Measurements from ENCODE around the gene PRPF40A.

DNA sequence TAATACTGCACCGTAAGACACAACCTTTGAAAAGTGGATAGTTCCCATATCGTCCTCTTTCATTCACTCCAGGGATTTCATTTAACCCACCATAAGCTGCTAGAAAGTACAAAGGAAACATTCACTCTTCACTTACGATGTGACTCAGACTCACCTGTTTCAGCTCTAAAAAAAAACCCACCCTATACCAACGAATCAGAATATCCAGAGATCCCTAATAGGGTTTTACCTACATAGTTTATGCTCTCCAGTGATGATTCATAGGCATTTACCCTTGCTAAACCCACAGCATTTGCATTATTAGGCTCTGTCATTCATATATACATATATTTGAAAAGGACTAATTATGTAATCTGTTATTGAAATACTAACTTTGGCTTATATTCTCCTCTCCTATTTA, 60.2 kb downstream of the PRPF40A start:
- TF ChIP-seq SIN3A (conservative IDR thresholded peaks at IDR 0.05 in 1 of 2, IDR thresholded peaks at IDR 0.05 in 1 of 2; ENCODE audit: low read depth in 1 of 2, low read length in 2 of 2) (no peak), ZNF274 (IDR thresholded peaks at IDR 0.05; ENCODE audit: borderline replicate concordance, extremely low read depth, low read length) (no peak), TCF12 (IDR thresholded peaks at IDR 0.05; ENCODE audit: low read depth, low read length) (no peak), HDAC2 (IDR thresholded peaks at IDR 0.05; ENCODE audit: borderline replicate concordance in 1 of 2, low read depth in 2 of 2, low read length in 2 of 2) (no peak), SP1 (IDR thresholded peaks at IDR 0.05; ENCODE audit: low read depth, low read length) (no peak), POLR2A (IDR thresholded peaks at IDR 0.05; ENCODE audit: control extremely low read depth in 1 of 2, low read depth in 2 of 2, low read length in 2 of 2) (no peak), SP4 (IDR thresholded peaks at IDR 0.05; ENCODE audit: low read length) (no peak), SIRT6 (IDR thresholded peaks at IDR 0.05; ENCODE audit: low read length) (no peak), MAFK (IDR thresholded peaks at IDR 0.05; ENCODE audit: low read depth, low read length) (no peak)
- TF ChIP-seq, protein P1, sequence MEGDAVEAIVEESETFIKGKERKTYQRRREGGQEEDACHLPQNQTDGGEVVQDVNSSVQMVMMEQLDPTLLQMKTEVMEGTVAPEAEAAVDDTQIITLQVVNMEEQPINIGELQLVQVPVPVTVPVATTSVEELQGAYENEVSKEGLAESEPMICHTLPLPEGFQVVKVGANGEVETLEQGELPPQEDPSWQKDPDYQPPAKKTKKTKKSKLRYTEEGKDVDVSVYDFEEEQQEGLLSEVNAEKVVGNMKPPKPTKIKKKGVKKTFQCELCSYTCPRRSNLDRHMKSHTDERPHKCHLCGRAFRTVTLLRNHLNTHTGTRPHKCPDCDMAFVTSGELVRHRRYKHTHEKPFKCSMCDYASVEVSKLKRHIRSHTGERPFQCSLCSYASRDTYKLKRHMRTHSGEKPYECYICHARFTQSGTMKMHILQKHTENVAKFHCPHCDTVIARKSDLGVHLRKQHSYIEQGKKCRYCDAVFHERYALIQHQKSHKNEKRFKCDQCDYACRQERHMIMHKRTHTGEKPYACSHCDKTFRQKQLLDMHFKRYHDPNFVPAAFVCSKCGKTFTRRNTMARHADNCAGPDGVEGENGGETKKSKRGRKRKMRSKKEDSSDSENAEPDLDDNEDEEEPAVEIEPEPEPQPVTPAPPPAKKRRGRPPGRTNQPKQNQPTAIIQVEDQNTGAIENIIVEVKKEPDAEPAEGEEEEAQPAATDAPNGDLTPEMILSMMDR (IDR thresholded peaks at IDR 0.05; ENCODE audit: control extremely low read depth in 1 of 3, insufficient read depth in 1 of 3, low read depth in 1 of 3, low read length in 3 of 3): no peak
- TF ChIP-seq, protein P2, sequence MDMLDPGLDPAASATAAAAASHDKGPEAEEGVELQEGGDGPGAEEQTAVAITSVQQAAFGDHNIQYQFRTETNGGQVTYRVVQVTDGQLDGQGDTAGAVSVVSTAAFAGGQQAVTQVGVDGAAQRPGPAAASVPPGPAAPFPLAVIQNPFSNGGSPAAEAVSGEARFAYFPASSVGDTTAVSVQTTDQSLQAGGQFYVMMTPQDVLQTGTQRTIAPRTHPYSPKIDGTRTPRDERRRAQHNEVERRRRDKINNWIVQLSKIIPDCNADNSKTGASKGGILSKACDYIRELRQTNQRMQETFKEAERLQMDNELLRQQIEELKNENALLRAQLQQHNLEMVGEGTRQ (IDR thresholded peaks at IDR 0.05; ENCODE audit: low read length): no peak

Measured in H1 (cell line).